NCI-H2196 (cell line): ENCODE measurements around the gene ERBB4.

Experiments
- DNase-seq: peaks from one replicate; lab custom pipeline; 2025; ENCODE audit not compliant: unreplicated experiment; lab: John Stamatoyannopoulos, UW

ERBB4 gene

GRCh38 chr2:212538305-212539071 lies at the start of gene ERBB4:
Gene ERBB4 (minus strand): TSS chr2:212538802. CDS start chr2:212538530, 272 bp downstream.
- DNase-seq: no peak

- DNase-seq: no peak
These were observed 41.5 kb upstream of the ERBB4 start for GRCh38 chr2:212580117-212580516.

- no peak for DNase-seq
These were observed 17.7 kb upstream of the ERBB4 start for GRCh38 chr2:212556296-212556695.

- DNase-seq: no peak
These were observed 15.6 kb upstream of the ERBB4 start for GRCh38 chr2:212554233-212554632.

DNA sequence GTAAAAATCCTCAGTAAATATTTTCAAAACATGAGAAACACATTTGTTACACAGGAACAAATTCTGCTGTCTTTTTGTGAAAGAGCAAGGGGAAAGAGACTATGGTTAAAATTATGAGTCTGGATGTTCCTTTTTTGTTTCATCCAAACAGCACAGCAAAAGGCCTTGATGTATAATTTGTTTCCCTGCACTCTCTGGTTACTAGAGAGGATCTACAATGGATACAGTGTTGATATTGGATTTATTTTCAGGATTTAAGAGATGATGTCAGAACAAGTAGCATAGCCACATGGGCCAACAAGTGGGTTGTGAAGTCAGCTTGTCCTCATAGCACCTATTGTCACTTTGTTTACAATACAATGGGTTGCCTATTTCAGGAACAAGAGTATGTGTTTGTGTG lies 11.3 kb upstream of the ERBB4 start:
- DNase-seq: no peak

- DNase-seq: no peak
These were observed 10.9 kb upstream of the ERBB4 start for GRCh38 chr2:212549463-212549862.

- peak; percentile 9 for DNase-seq
These were observed 9.8 kb upstream of the ERBB4 start for GRCh38 chr2:212548455-212548819.

DNA sequence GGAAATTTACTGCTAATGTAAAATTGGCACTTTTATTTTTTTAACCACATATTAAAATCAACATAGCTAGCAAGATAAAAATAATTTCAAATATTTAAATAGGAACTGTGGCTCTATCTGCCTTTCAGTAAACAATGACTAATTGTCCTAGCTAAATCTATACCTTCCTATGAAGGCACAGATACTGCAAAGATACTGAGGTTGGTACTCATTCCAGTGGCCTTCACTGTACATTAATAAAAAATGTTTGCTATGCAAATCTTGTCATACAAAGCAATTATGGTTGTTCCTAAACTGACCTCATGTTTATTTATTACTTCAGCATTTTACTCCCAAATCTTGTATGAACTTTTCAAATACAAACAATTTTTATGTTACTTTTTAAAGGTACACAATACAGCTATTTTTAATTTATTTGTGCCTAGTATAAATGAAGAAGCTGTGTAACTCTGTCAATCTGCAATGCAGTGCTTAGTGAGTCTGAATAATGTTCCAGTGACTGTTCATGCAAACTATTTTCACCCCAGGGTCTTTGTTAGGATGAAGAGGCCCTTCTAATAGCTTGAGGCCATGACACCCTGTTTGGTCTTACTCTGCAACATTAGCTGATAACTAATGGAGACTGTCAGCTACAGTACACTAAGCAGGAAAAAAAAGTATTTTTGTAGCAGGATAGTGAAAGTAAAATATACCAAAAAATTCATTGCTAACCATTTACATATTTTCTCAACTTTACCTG lies 9.3 kb upstream of the ERBB4 start:
- DNase-seq: no peak

GRCh38 chr2:212546669-212547068 lies 8.1 kb upstream of the ERBB4 start:
- DNase-seq: no peak

DNA sequence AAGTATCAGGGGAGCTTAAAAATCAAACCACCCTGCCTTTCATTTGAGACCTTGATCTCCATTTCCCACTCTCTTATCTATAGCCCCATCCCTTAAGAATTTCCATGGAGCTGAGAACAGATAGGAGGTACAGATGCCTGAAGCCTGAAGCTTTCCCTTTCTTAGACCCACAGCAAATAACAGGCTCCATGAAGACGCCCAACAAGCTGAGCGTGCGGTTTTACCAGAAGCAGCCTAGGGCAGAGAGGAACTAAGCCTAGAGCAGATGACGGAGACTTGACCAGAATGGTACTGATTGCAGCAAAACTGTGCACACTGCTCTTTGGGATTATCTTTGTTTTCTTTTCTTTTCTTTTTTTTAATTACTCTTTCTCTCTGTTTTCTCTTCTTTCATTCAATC lies 1.7 kb upstream of the ERBB4 start:
- no peak for DNase-seq

GRCh38 chr2:212539072-212539880 lies 674 bp upstream of the ERBB4 start:
- DNase-seq: peak; percentile 9

- no peak for DNase-seq
These were observed 787 bp downstream of the ERBB4 start for GRCh38 chr2:212537726-212538304.

DNA sequence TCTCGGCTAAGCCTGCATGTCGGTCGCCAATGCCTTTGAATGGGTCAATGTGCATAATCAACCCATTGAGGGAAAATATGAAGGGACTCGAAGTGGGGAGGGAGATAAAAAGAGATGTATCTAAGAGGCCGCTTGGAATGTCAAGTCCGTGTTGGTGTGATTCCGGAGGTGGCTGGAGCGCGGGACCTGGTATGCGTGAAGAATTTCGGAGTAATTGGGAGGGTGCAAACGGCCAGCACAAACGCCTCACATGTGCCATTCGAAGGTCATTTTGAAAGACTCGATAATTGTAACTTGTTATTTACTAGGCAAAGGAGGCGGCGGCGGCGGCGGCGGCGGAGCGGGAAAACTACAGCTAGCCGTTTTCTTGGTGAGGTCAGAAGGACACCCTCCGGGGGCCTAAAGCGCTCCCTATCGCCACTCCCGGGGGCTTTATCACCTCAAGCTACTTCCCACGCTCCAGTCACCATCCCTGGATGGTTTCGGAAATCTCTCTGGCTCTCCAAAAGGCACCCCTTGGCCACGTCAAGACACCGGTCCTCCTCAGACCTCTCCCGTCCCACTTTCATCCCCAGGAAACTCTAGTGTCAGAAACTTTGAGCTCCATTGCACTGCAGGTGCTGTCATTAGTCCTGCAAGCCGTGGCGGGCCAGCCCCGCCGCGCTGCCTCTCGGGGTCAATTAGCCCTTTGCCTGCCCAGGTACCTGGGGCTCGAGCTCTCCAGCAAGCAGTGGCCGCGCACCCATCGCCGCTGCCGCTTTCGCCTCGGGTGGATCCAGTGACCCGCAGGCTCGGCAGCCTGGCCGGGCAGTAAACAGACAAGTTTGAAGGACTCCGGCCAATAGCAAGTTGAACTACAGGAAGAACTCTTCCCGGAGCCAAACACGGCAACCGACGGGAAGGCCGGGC lies 1.5 kb downstream of the ERBB4 start:
- no peak for DNase-seq

DNA sequence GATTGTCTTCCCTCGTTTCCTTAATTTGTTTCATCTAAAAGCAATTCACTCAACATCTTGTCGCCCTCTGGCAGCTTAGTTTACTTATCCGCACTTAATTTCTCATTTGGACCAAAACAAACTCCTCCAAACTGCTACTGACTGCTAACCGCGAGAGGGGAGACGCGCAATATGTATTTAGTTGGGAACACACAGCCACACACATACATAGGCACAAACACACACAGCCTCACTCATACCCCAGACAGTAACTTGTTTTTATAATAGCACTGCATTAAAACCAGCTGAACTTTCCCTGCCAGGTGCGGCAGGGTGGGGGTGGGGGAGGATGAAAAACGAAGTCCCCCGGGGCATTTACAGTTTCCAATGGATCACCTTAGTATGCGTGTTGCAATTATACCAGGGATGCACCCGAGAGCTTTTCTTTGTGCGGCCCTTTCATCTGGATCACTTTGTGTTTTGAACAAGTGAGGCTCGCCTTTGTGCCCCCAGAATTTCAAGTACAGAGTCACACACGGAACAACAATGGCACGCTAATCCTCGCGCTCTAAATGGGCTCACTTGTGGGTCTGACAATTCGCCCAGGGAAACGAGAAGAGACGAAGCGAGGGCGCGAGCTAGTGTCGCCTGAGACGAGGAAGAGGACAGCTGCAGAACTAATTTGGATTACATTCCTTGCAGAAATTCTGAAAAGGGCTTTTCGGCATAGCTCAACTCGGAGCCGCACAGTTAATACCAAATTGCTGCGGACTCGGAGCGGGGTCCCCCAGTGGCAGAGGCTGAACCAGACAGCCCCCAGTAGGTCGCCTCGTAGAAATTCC lies 2.4 kb downstream of the ERBB4 start:
- DNase-seq: no peak

GRCh38 chr2:212534336-212534735 lies 4.3 kb downstream of the ERBB4 start:
- no peak for DNase-seq

DNA sequence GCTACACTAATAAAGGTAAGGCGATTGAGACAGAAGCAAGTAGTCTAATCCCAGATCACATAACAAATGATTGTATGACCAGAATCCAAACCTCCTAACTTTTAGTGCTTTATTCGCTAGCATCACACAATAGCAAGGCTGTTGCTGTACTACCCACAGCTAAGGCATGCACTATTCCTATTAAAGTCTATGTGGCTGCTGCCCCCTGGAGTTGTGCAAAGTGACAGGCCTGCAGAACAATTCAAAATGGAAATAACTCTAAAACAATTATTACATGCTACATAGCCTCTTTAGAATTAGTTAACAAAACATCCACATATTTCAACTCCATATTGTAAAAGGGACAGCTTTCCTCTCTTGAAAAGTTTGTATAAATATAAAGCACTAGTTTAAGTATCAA lies 6.0 kb downstream of the ERBB4 start:
- DNase-seq: no peak

- DNase-seq: no peak
These were observed 6.5 kb downstream of the ERBB4 start for GRCh38 chr2:212532087-212532486.

DNA sequence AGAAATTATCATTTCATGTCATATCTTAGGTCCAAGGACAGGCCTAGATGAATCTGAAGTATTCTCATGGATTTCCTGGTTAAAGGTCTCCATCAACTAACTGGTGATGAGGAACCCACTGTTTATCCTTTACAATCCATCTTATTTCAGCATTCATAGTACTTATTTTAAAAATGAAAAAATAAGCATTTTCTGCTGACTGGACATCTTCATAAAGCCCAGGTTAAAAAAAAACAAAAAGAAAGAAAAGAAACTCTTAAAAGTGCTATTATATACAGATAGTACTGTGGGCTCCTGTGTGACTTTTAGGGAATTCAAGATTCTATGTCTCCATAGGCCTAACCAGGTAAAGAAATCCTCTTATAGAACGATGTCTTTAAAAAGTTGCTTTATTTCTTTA lies 7.1 kb downstream of the ERBB4 start:
- no peak for DNase-seq

- no peak for DNase-seq
These were observed 7.6 kb downstream of the ERBB4 start for GRCh38 chr2:212530991-212531390.
